Epithelial cell of proximal tubule (primary cell): ENCODE data around the gene TCERG1L. TPM values are rescaled to one million over a fixed set of nuclear protein-coding genes. Genes with fewer than 3 reads are reported as not detected.

Experiments
- DNase-seq: peaks from one replicate; pipeline ENCODE4 v3.0.0-alpha.2; 2011; ENCODE audit warnings: low read depth
- H3K4me3 ChIP-seq: 2 replicates; pipeline ENCODE4 v1.5.1; 2011; ENCODE audit warnings: low read depth, mild to moderate bottlenecking, low read length
- CTCF ChIP-seq: conservative IDR thresholded peaks from 2 replicates; pipeline ENCODE4 v1.5.1; 2012; ENCODE audit warnings: low read depth, mild to moderate bottlenecking, low read length
- total RNA-seq: library from RNA; depleted of rRNA; stranded (reverse); fragments of >200 nt; gene quantifications from 2 replicates; pipeline ENCODE4 v1.2.3, GENCODE V29; 2015

The TCERG1L gene
- total RNA-seq, 1 donor from 2014 or later: not detected

GRCh38 chr10:131272897-131273451, 38.5 kb downstream of the TCERG1L start:
- H3K4me3 ChIP-seq: no peak overlapping the region
- DNase-seq: no peak
- TF ChIP-seq CTCF: no peak

- no peak for DNase-seq
- no peak for TF ChIP-seq CTCF
- no peak overlapping the region for H3K4me3 ChIP-seq
These were observed 39.6 kb downstream of the TCERG1L start for GRCh38 chr10:131271966-131272365.

- no peak for DNase-seq
- no peak for TF ChIP-seq CTCF
These were observed 40.2 kb downstream of the TCERG1L start for GRCh38 chr10:131271195-131271880.

GRCh38 chr10:131270461-131271190, 40.9 kb downstream of the TCERG1L start:
- H3K4me3 ChIP-seq: no peak overlapping the region
- no peak for DNase-seq
- TF ChIP-seq CTCF: no peak

More at GRCh38 chr10:131271195-131271880, 40.2 kb downstream of the TCERG1L start:
- no peak overlapping the region for H3K4me3 ChIP-seq

GRCh38 chr10:131269776-131270460, 41.6 kb downstream of the TCERG1L start:
- no peak for TF ChIP-seq CTCF
- no peak overlapping the region for H3K4me3 ChIP-seq
- no peak for DNase-seq

GRCh38 chr10:131267814-131268095, 43.8 kb downstream of the TCERG1L start:
- TF ChIP-seq CTCF: no peak
- no peak for DNase-seq
- H3K4me3 ChIP-seq: no peak overlapping the region
